ENCODE measurements around the gene C1GALT1.

The C1GALT1 gene

DNA sequence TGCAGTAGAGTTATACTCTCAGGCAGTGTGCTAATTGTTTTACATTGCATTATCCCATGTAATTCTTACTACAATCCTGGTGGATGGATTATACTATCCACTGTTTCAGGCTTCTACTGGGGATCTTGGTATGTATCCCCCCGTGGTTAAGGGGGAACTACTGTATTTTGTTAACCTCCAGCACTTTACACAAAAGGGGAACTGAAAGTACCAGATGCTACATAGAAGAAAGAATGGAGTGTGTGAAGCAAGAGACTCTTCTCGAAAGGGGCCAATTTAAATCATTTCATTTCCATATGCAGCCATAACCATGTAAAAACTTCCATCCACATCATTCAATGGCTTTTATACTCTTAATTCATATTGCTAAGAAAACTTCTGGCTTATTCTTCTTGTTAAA is 69.4 kb downstream of the C1GALT1 start:
- peaks cover 7% of the 10 kb centered on the region for H3K36me3 Mint-ChIP-seq (ENCODE audit: low read depth)
- no peak overlapping the region for H3K4me3 Mint-ChIP-seq
- H3K27me3 Mint-ChIP-seq (ENCODE audit: low read depth, poor library complexity) = no peaks in the 10 kb centered on the region
- TF ChIP-seq CTCF (IDR thresholded peaks at IDR 0.05) = no peak
- H3K9me3 Mint-ChIP-seq = no peaks in the 10 kb centered on the region
- peaks cover 22% of the 10 kb centered on the region for H3K4me1 Mint-ChIP-seq
- DNase-seq = no peak
- H3K27ac Mint-ChIP-seq = no peak overlapping the region

DNA sequence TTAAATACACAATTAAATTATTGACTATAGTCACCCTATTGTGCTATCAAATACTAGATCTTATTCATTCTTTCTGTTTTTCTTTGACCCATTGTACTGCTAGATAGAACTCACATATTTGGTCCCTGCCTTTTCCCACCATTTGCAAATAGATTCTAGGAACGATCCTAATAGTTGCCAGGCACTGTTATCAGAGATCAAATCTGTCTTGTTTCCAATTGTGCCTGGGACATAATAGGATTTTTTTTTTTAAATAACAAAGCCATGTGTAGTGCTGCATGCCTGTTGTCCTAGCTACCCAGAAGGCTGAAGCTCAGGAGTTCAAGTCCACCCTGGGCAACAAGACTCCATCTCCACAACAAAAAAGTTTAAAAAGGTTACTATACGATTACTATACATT is 72.0 kb downstream of the C1GALT1 start:
- Mint-ChIP-seq H3K9me3 (no peaks in the 10 kb centered on the region), H3K27me3 (ENCODE audit: low read depth, poor library complexity) (no peaks in the 10 kb centered on the region), H3K27ac (no peak overlapping the region), H3K4me1 (peaks cover 35% of the 10 kb centered on the region), H3K4me3 (no peak overlapping the region), H3K36me3 (ENCODE audit: low read depth) (peaks cover 17% of the 10 kb centered on the region)
- no peak for TF ChIP-seq CTCF (IDR thresholded peaks at IDR 0.05)
- no peak for DNase-seq

- H3K9me3 Mint-ChIP-seq = peaks cover 3% of the 10 kb centered on the region
- TF ChIP-seq CTCF (IDR thresholded peaks at IDR 0.05) = no peak
- H3K36me3 Mint-ChIP-seq (ENCODE audit: low read depth) = peaks cover 23% of the 10 kb centered on the region
- H3K4me3 Mint-ChIP-seq = no peak overlapping the region
- no peaks in the 10 kb centered on the region for H3K27me3 Mint-ChIP-seq (ENCODE audit: low read depth, poor library complexity)
- peak overlapping the region; percentile 73 for H3K27ac Mint-ChIP-seq
- peaks cover 39% of the 10 kb centered on the region for H3K4me1 Mint-ChIP-seq
- no peak for DNase-seq
Observed at GRCh38 chr7:7254908-7255307, 72.6 kb downstream of the C1GALT1 start.

- Mint-ChIP-seq H3K27me3 (ENCODE audit: low read depth, poor library complexity) (no peaks in the 10 kb centered on the region), H3K4me3 (no peak overlapping the region), H3K27ac (peak overlapping the region; percentile 61), H3K36me3 (ENCODE audit: low read depth) (peaks cover 37% of the 10 kb centered on the region), H3K4me1 (peaks cover 30% of the 10 kb centered on the region), H3K9me3 (peaks cover 16% of the 10 kb centered on the region)
- TF ChIP-seq CTCF (IDR thresholded peaks at IDR 0.05) = no peak
- DNase-seq = no peak
Observed at GRCh38 chr7:7256731-7257274, 74.5 kb downstream of the C1GALT1 start.

DNA sequence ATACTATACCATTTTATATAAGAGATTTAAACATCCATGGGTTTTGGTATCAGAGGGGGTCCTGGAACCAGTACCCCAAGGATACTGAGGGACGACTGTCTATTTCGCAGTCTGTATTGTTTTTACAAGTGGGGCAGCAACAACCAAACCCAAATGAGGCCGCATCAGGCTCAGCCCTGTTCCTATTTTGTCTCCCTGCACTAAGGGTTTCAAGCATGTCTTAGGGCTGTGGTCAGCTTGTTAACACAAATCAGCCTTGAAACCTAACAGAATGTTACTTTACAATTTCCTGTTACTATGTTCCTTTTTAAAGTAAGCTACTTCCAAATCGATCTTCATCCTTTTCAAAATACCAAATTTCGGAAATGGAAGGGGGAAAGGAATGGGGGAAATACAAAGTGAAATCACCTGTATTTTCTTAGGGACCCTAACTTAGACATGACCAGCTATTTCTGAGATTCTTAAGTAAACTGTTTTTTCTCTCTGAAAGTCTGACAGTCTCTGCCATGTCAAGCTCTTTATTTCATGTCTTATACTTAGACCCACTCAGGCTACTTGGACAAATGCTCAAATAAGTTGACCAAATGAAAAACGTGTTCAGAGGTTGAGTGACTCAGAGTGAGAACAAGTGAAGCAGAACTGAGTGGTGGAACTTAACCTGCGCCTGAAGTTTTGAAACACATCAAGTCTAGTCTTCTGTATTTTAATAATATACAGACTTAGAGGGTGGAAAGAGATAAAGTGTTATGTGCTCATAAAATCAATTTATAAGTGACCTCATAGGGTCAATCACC is 75.8 kb downstream of the C1GALT1 start:
- no peak for DNase-seq
- Mint-ChIP-seq H3K9me3 (peaks cover 16% of the 10 kb centered on the region), H3K36me3 (ENCODE audit: low read depth) (peaks cover 37% of the 10 kb centered on the region), H3K4me1 (peaks cover 25% of the 10 kb centered on the region), H3K27me3 (ENCODE audit: low read depth, poor library complexity) (no peaks in the 10 kb centered on the region), H3K27ac (no peak overlapping the region), H3K4me3 (no peak overlapping the region)
- TF ChIP-seq CTCF (IDR thresholded peaks at IDR 0.05) = no peak

- no peak for TF ChIP-seq CTCF (IDR thresholded peaks at IDR 0.05)
- H3K27me3 Mint-ChIP-seq (ENCODE audit: low read depth, poor library complexity) = peaks cover 6% of the 10 kb centered on the region
- peaks cover 17% of the 10 kb centered on the region for H3K4me1 Mint-ChIP-seq
- no peak for DNase-seq
- peaks cover 16% of the 10 kb centered on the region for H3K9me3 Mint-ChIP-seq
- no peak overlapping the region for H3K27ac Mint-ChIP-seq
- no peak overlapping the region for H3K4me3 Mint-ChIP-seq
- H3K36me3 Mint-ChIP-seq (ENCODE audit: low read depth) = peaks cover 31% of the 10 kb centered on the region
Observed at GRCh38 chr7:7261863-7262262, 79.5 kb downstream of the C1GALT1 start.
